Renal cortex interstitium (tissue), 11 donors: ENCODE measurements around the gene HARBI1. TPM values are rescaled to one million over a fixed set of nuclear protein-coding genes. Genes with fewer than 3 reads are reported as not detected.

Experiments
- DNase-seq, 11 donors: peaks; one replicate each; pipeline ENCODE4 v3.0.0-alpha.2; 2013; ENCODE audit warnings: low read depth in 9 of 11, low spot score in 4 of 11; ENCODE audit errors: extremely low read depth in 1 of 11
- polyA plus RNA-seq, 3 donors: library from polyadenylated mRNA; unstranded; fragments of 120-200 nt; gene quantifications; one replicate each; pipeline ENCODE4 v1.2.1, GENCODE V29; 2013; ENCODE audit not compliant: insufficient read length in 3 of 3

The HARBI1 gene
- polyA plus RNA-seq, 3 donors: 3.0 to 4.3 (median 3.9) TPM

DNA sequence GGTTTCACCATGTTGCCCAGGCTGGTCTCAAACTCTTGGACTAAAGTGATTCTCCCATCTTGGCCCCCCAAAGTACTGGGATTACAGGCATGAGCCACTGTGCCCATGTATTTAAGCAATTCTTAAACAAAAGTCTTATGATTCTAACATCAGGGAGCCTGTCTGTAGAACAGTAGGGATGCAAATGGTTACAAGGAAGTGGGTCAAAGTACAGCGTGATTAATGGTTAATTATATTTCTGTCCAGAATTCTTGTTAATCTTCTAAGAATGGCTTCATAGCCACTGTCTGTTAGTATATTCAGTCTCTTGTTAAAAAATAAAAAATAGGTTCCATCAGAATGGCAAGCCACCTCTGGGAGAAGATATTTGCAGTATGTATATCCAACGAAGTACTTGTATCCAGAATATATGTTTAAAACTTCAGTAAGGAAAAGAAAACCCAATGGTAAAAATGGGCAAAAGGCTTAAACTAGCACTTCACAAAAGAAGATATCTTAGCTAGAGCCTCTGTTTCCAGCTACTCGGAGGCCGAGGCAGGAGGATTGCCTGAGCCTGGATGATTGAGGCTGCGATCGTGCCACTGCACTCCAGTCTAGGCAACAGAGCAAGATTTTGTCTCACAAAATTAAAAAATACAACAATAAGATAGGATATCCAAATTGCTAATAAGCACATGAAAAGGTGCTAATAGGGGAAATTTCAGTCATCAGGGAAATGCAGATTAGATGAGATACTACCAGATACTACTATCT lies 23.2 kb upstream of the HARBI1 start:
- peak in 1 of 11 donors; percentile 8 for DNase-seq

DNA sequence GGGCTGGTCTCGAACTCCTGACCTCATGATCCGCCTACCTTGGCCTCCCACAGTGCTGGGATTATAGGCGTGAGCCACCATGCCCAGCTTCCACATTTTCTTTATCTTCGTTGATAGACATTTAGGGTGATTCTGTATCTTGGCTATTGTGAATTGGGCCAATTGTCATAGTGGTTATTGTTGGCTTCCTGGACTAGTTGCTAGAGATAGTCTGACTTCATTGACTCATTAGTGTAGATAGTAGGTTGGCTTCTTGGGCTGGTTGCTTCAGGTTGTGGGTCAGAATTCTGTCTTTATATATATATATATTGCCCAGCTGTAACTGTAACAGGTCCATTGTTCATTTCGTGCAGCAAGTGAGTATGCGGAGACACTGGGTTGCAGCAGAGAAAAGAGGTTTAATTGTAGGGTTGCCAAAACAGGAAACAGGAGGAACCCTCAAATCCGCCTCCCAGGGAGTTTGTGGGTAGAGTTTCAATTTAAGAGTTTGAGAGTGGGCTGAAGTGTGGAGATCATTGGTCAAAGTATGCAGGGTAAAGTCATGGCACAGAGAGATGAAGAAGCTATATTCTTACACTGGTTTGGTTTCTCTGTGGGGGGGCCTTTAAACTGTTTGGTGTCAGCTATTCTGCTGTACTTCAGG lies 22.3 kb upstream of the HARBI1 start:
- DNase-seq: no peak

DNA sequence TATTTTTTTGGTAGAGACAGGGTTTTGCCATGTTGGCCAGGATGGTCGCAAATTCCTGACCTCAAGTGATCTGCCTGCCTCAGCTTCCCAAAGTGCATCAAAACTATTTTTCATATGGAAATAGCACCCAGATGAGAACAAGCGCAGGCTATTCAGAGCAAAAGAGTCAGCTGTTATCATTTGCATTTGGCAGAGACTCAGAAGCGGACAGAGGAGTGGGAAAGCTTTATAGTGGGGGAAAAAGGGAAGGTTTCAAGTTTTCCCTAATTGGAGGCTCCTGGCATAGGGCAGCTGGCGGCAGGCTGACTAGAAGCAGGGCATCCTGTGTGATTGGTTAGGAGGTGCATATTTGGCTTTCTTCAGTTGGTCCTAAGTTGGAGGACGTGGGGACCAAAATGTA lies 20.5 kb upstream of the HARBI1 start:
- DNase-seq: no peak

DNA sequence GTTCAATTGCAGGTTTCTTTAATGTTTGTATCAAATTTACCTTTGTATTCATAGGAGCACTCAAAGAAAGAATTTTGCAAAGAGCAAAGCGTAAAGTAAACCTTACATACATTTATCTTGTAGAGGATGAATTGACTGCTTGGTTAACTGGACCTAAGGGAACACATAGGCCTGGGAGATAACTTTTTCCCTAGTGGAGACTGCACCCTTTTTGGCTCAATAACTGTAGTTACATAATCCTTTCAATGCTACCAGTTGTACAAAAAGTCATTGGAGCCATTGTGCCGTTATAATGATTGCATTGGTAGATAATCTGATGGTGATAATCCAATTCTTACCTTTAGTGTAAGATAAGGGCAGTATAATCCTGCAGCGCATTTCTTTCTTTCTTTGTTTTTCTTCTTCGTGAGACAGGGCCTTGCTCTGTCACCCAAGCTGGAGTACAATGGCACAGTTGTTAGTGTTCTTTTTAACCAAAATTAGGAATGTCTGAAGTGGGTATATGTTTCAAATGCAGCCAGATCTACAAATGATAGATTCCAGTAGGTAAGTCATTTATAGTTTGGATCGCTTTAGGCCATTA lies 18.6 kb upstream of the HARBI1 start:
- DNase-seq: no peak

DNA sequence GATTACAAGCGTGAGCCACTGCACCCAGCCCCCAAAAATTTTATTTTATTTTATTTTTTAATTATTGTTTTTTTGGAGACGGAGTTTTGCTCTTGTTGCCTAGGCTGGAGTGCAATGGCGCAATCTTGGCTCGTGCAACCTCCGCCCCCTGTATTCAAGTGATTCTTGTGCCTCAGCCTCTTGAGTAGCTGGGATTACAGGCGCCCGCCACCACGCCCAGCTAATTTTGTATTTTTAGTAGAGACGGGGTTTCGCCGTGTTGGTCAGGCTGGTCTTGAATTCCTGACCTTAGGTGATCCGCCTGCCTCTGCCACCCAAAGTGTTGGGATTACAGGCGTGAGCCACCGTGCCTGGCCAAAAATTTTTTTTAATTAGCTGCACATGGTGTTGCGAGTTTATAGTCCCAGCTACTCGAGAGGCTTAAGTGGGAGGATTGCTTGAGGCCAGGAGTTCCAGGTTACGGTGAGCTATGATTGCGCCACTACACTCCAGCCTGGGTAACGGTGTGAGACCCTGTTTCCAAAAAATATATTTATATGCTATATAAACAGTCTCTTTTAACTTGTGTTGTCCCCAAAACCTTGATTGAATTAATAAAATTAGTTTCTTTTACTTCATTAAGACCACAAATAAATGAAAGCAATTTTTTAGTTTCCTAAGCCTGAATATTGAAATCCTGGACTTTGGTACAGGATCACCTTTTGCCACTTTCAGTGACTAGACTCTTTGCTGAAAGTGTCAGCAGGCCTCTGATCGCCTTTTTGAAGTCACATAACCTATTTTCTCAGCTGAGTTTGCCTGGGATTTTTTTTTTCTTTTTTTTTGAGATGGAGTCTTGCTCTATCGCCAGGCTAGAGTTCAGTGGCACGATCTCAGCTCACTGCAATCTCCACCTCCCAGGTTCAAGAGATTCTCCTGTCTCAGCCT lies 16.5 kb upstream of the HARBI1 start:
- DNase-seq: no peak

DNA sequence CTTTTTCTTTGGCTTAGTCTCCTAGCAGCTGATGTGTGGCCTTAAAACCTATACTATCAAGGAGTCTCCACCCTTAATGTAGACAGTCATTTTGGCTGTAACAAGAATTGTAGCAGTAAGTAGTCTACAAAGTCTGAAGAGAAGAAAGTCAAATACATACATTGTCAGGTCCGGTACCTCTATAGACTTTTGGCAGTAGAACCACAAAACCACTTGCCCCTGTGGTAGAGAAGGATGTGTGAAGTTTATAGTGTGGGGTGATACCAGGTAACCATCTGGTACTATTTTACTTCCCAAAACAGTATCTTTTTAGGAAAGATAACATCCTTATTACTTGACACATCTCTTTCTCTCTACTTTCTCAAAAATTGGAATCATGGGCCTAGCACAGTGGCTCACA lies 15.5 kb upstream of the HARBI1 start:
- DNase-seq: no peak

DNA sequence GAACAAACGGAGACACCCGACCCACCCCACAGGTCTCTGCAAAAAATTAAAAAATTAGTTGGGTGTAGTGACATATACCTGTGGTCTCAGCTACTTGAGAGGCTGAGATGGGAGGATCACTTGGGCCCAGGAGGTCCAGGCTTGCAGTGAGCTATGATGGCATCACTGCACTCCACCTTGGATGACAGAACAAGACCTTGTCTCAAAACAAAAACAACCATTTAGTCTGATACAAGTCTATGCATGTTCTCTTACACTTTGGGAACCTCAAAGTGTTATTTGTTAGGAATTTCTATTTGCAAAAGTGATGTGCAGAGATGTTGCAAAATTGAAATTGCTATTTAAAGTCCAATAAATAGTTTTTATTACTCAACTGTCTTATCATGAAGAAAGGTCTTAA lies 14.6 kb upstream of the HARBI1 start:
- DNase-seq: no peak

DNA sequence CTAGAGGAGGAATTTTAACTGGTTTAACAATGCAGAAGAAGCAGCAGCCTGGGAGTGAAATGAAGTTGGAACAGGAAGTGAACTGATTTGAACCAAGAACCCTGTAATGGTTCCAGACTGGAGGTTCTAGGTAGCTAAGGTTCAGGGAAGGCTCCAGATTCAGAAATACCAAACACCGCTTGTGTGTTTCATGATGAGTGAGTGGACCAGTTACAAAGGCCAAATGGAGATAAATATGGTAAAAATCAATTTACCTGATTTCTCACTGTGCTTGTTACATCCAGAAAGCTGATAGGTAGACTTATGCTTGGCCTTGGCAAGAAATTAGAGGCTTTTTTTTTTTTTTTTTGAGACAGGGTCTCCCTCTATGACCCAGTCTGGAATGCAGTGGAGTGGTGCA lies 13.2 kb upstream of the HARBI1 start:
- no peak for DNase-seq

DNA sequence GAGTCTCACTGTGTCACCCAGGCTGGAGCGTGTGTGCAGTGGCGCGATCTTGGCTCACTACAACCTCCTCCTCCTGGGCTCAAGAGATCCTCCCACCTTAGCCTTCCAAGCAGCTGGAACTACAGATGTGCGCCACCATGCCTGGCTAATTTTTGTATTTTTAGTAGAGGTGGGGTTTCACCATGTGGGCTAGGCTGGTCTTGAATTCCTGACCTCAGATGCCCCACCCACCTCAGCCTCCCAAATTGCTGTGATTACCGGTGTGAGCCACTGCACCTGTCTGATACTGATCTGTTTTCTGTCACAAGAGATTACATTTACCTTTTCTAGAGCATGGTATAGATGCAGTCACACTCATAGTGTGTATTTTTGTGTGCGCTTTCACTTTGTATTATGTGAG lies 11.9 kb upstream of the HARBI1 start:
- DNase-seq: no peak

DNA sequence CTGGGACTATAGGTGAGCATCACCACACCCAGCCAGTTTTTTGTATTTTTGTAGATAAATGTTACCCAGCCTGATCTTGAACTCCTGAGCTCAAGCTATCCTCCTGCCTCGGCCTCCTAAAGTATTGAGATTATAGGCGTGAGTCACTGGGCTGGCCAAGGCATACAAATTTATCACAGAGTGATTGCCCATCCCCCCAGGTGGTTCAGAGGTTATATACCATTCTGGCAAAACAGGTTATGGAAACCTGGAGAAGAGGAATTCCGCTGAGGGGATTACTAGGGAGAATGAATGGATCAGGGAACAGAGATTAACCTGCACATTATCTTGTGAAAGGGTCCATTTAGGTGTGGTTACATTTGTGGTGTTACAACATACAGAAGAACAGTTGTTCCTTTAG lies 8.4 kb upstream of the HARBI1 start:
- DNase-seq: no peak

DNA sequence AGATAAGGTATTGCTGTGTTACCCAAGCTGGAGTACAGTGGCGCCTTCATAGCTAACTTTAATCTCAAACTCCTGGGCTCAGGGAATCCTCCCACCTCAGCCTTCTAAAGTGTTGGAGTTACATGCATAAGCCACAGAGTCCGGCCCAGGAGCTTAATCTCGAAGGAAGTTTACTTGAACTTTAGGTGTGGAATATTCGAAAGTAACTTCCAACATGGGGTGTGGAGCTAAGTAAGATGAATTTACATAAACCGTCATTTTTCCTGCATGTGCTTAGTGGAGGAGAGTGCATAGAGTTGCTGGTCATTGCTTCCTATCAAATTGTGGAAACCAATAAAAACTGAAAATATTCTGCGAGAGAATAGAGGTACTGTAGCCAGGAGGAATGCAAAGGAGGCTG lies 1.8 kb upstream of the HARBI1 start:
- DNase-seq: no peak

DNA sequence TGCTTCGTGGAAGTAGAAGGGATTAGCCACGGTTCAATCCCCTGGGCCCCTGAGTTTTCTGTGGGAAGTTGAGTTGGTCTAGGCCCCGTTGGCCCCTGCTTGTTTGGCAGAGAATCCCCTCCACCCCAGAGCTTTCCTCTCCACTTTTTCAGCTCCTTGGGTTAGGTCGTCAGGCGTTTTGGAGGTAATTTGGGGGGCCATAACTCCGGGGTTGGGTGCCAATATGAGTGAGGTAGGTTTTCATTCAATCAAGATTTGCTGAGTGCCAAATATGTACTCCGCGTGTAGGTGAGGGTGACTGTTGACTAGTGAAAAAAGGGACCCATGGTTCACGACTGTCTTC lies 916 bp upstream of the HARBI1 start:
- DNase-seq: no peak

DNA sequence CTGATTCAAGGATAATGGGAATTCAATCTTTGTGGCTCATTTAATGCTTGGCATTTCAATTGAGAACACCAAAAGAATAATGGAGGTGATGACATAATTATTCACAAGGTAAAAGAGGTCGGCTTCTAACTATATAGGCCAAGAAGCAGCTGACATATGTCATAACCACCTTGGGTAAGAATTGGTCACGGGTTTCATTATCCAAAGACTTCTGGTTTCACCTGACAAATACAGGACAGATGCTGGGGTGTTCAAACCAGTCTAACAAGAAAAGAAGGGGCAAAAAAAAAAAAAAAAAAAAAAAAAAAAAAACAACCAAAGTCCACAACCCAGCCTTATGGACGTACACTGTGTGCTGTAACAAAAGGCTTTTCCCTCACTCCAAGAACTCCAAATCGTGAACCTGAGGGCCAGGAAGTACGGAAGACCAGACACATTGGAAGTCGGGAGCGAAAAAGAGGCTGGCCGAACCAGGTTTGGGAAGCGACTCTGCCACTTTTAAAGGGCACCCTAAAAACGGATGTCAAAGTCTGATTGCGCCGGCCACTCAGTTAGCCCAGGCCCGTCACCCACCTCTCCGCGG lies 385 bp downstream of the HARBI1 start:
- DNase-seq: peak in 1 of 11 donors; percentile 54

DNA sequence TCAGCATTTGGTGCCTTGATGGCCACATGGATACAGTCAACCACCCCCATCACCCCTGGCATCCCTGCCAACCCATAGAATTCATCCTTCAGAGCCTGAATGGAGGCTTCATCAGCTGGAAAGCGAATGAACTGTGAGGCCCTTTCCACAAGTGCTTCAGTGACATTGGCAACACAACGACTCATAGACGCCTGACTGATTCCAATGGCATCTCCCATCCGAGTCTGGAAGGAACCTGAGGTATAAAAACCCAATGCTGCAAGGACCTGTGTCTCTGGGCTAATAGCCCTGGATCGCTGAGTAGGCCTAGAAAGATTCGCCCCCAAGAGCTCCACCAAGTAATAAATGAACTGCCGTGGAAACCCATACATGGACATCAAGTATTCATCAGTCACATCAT lies 1.3 kb downstream of the HARBI1 start:
- DNase-seq: no peak

DNA sequence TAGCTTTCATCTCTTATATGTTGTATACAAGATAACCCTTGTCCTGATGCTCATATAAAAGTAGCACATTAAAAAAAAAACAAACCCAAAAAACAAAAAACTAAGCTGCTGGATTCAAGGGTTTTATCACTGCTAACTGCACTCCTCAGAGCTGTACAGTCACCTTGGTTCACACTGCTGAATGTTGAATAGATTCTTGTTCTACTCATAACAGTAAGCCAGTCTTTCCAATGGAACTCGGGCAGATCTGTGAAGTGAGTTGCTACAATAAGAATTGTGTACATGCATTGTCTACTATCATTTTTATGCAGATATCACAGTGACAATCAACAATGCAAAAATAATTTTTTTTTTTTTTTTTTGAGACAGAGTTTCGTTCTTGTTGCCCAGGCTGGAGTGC lies 4.7 kb downstream of the HARBI1 start:
- DNase-seq: no peak

DNA sequence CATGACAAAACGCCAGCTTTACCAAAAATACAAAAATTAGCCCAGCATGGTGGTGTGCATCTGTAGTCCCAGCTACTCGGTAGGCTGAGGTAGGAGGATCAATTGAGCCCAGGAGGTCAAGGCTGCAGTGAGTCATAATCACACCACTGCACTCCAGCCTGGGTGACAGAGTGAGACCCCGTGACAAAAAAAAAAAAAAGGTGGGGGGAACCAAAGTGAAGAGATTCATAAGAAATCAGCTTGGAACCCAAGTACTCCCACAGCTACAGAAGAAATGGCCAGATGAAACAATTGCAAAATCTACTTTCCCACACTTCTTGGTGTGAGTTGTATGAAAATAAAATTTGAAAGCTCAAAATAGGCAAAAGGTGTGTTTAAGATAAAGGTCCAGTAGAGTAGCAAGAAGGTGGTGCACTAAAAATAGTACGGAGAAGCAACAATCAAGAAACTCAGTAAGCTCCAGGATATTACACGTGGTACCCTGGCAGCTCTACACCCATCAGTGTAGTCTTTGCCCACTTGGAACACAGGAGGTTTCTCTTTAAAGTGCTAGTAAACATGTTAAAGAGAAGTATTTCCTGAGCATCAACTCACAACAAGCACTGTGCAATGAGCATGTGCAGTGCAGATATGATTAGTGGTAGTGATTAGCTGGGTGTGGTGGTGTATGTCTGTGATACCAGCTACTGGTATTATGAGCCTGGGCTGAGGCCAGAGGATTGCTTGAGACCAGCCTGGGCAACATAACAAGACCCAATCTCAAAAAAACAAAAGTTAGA lies 5.3 kb downstream of the HARBI1 start:
- no peak for DNase-seq

DNA sequence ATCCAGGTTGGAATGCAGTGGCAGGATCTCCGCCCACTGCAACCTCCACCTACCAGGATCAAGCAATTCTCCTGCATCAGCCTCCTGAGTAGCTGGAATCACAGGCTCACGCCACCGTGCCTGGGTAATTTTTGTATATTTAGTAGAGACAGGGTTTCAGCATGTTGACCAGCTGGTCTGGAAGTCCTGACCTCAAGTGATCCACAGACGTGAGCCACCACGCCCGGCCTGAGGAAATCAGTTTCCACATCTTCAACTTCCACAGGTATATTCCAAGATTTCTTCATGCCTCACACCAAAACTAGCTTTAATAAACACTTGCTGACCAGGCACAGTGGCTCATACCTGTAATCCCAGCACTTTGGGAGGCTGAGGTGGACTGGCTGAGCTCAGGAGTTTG lies 7.6 kb downstream of the HARBI1 start:
- DNase-seq: no peak

DNA sequence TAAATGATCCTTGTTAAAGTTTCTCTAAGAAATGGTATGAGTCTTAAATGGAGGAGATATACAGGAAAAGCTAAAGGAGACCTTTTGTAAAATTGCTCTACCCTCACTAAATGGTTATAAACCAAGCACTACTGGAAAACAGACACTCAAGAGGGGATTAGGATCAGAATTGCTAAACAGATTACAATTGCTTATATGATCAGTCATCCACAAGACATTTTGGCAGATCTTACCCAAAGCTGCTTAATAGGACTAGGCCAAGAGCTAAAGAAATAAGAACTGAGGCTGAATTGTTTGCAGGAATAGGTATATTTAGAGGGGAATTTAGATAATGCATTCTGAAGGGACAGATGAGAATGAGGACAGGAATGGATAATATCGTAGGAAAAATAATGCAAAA lies 9.5 kb downstream of the HARBI1 start:
- no peak for DNase-seq

DNA sequence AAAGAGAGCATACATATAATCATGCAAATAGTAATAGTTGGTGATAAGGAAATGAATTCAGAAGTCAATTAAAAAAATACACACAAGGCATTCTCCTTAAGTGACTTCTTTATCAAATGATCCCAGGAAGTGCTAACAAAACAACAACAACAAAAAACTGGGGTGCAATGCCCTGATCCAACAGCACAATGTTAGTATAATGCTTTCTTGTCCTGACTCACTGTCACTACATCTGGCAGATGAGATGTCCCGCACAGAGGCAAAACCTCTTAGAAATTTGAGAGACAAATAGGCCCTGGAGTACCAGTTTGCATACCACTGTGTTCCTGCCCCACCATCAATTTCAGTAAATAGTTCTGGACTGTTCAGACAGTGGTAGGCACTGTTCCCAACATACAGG lies 12.2 kb downstream of the HARBI1 start:
- no peak for DNase-seq
